ENCODE results near the gene TSPAN32.
"Not testable (repeated sequence)": the region's sequence is repeated elsewhere in the genome, so short reads cannot be mapped to it uniquely, and the experiment has no call there.

The TSPAN32 gene

DNA sequence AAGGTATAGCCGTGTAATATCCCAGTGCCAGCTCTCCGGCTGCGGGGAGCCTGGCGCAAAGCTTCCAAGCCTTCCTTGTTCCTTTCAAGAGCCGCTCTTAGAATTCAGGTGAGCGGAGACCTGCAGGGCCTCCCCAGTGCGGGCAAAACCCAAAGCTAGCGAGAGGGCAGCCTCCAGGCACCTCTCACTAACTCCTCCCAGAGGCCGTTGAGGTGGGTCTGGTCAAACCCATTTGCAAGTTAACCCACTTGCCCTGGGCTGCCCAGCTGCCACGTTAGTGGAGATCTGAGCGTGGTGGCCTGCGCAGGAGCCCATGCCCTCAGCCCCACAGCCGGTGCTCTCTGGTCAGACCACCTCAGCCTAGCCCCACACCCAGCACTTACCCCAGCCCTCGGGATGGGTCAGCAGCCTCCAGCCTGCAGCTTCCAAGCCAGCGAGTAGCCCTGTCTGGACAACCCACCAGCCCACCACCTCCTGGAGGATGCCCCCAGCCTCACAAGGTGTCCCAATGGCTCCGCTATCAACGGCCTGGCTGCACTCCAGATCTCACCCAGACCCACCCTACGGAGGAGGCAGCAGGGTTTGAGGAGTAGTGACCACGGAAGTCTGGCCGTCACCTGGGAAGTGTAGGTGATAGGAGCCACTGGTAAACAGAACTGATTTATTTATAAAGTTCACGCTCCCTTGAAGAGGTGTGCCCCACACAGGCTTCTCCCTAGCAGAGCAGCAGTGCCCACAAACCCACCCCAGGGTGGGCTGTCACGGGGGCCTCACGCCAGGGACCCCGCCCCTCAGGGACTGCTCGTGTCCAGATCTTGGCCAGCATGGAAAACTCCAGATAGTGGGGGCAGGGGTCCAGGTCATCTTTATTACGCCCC lies 33.7 kb upstream of the TSPAN32 start:
- no peak for DNase-seq

DNA sequence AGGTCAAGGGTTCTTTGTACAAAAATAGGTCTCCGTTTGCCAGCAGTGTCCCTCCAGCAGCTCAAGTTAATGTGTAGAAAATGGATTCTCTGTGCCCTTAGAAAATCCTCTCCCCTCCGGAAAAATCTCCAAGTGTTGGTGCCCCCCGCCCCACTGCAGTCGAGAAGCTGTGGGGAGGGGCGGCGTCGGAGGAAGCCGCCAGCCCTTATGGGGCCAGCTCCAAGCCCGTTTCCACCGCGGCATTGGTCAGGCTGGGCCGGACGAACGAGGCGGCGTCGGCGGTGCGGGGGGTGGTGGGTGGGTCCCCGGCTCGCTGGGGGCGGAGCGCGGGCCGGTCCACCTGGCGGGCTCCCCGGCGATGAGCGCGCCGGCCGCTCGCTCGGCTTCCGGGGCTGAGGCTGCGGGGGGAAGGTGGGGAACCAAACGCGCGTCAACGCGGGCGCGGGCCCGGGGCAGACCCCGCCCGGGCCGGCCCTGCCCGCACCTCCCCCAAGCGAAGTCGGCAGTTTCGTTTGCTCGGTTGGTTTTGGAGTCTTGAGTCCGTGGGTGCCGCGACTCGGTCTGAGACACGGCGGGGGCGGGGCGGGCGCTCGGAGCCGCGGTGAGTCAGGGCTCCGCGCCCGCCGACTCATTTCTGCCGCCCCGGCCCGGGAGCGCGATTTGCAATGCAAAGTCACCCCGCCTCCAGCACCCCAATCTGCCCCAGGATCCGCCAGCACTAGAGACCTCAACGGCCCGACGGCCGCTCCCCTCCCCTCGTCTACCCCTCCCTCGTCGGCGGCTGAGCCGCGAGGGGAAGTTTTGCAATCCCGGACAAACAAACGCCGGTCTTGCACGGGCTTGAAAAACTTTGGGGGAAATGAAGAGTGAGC lies 32.8 kb upstream of the TSPAN32 start:
- DNase-seq = peak in 1 of 2 experiments; percentile 26

DNA sequence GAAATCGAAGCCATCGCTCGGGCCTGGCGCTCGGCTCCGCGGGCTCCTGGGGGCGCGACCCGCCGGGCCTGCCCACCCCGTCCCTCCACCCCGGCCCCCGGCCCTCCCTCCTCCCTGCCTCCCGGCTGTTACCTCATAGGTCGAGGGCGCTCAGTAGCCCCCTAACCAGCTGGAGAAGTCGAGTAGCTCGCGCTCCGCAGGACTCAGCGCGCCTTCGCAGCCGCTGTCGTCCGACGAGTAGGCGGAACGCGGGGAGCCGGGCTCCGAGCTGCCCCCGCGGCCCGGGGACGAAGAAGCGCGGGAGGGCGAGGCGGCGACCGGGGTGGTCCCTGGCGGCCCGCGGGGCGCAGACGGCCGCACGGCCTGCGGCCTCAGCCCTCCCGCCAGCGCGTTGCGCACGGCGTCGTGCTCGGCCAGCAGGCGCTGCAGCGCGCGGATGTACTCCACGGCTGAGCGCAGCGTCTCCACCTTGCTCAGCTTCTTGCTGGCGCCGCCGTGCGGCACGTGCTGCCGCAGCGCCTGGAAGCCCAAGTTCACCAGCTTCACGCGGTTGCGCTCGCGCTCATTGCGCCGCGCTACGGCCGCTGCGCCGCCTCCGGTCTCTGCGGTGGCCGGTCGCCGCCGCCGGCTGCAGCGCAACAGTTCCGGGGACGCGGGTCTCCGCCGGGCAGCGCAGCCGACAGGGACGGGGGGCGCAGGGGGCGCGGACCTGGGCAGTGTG lies 32.1 kb upstream of the TSPAN32 start:
- DNase-seq = peak in 1 of 2 experiments; percentile 48

DNA sequence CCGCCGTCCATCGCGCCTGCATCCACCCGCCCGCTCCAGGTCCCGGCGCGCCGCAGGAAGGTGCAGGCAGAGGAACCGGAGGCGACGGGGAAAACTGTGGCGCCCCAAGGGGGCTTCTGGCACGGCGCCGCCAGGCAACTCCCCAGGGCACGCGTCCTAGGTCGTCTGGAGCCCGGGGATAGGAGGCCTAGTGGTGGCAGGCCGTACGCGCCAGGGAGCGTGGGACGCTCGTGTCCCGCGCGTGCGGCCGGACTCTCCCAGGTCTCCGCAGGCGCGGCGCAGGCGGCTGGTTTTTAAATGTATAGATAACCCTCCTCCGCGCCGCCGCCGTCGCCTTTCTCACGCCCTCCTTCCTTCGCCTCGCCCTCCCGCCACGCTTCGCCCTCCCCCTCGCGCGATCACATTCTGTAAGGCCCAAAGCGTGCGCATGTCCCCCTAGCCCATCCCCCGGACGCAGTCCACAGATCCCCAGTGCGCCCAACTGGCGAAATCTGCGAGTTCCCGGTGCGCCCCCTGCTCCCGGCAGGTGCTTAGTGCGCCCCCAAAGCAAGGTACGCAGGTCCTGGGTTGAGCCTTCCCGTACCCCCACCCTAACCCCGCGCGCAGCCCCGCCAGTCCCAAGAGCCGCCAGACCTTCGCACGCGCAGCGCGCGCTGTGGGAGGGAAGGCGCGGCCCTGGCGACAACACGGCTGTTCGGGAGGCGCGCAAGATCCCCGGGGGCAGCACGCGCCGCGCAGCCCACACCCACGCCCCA lies 31.3 kb upstream of the TSPAN32 start, which contains the start of gene ASCL2:
Gene ASCL2 (minus strand): TSS at position 267 of the 755 bp plus-strand sequence. CDS start 256 bp downstream, at position 11.
- DNase-seq = no peak

DNA sequence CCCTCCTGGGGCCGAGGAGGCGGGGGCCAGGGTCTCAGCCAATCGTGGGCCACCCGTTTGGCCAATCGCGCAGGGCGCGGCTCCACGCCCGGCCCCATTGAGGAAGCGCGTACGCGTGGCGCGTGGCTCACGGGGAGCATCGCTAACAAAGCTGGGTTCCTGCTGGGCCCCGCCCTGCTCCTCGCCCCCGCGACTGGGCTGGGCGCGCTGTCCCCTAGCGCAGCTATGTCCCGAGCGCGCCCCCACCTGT lies 30.8 kb upstream of the TSPAN32 start:
- DNase-seq = no peak

DNA sequence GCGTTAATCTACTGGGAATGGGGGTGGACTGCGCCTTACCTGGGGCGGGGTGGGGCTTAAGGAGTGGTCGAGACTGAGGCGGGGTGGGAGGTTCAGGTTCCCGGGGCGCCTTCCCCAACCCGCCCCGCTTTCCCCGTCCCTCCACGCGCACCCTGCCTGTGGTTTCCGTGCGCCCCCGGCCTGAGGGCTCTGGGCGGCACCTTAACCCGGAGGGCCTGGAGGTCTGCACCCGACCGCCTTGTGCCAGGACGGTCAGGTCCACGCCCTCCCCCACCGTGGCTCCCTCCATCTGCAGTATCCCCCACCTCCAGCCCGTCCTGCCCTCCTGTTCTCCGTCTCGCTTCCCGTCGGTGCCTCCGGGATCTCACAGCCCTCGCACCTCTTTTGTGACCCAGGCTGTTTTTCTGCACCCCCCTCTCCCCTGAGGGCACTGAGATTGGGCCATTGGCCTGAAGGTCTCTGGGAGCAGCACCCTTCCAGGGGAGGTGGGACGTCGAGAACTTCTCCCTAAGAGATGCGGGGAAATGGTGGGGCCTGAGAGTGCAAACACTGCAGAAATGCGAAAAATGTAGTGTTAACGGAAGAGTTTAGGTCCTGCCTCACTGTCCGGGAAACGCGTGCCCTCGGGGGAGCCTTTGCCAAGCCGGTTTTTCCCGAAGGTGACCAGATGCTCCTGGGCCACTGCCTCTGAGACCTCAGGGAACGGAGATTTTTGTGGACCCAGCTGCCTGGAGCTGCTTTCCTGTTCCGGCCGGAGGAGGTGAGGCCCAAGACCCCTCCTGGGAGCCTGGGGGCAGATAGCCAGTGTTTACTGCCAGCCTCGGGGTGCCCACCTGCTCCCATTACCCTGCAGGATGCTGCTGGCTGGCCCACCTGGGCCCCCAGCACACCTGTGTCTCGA lies 30.2 kb upstream of the TSPAN32 start:
- no peak for DNase-seq

DNA sequence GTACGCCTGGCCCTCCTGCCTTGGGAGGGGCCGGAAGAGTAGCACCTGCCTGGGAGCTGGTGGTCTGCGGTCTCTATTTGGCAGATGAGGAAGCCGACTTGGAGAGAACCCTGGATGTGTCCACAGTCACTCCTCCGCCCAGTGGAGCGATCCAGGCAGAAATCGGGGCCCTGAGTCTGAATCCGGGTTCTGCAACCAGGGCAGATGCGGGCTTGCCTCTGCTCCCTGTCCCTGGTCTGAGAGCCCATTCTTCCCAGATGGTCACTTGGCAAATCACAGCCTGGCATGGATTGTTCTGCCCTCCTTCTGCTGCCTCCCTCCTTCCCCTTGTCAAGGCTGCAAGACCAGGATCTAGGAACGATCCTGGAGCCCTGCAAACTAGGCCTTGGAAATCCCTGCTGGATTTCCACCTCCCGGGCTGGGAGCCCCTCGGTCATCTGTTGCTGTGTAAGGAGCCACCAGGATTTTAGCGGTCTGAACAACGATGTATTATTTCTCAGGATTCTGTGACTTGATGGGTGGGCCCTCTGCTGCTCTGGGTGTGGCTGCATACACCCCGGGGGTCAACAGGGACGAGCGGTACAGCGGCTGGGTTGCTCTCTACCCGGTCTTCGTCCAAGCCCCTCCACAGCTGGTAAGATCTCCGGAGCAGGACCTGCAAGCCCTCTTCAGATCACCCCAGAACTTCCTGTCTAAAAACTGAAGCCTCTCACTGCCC lies 29.4 kb upstream of the TSPAN32 start:
- no peak for DNase-seq

DNA sequence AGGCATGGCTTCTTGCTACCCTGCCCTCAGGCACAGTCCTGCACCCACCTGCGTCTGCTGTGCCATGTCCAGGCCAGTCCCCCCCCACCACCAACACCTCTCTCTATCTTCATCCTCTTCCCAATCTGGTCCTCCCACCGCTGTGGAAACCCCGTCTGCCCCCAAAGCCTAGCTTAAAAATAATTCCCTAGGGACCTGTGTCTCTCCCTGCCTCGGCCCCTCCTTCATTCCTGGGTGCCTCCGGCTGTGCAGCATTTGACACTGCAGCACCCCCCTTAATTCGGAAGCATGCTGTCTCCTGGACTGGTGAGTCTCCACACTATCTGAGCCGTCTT lies 28.9 kb upstream of the TSPAN32 start:
- no peak for DNase-seq

DNA sequence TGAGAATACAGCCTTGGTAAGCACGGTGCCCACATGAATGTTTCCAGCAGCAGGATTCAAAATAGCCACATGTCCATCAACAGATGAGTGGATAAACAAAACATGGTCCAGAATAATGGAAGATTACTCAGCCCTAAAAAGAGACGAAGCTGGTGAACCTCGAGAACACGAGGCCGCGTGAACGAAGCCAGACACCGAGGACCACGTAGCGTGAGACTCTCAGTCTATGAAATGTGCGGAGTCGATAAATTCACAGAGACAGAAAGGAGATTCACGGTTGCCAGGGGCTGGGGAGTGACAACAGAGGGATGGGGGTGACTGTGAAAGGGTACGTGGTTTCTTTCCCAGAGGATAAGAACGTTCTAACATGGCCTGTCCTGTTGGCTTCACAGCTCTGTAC lies 28.5 kb upstream of the TSPAN32 start:
- no peak for DNase-seq

DNA sequence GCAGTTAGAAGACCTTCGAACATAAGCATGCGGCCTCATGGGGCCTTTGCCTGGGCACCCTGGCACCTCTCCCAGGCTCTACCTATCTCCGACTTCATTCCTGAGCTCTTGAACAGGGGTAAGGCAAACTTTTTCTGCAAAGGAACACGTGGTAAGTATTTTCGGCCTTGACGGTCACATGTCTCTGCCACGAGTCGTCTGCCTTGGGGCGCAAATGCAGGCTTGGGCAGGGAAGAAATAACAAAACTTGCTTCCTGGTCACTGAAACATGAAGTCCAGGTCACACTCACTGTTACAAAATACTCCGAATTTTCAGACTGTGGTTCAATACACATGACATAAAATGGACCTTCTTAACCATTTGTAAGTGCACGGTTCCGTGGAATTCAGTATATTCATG lies 28.0 kb upstream of the TSPAN32 start:
- DNase-seq = no peak

DNA sequence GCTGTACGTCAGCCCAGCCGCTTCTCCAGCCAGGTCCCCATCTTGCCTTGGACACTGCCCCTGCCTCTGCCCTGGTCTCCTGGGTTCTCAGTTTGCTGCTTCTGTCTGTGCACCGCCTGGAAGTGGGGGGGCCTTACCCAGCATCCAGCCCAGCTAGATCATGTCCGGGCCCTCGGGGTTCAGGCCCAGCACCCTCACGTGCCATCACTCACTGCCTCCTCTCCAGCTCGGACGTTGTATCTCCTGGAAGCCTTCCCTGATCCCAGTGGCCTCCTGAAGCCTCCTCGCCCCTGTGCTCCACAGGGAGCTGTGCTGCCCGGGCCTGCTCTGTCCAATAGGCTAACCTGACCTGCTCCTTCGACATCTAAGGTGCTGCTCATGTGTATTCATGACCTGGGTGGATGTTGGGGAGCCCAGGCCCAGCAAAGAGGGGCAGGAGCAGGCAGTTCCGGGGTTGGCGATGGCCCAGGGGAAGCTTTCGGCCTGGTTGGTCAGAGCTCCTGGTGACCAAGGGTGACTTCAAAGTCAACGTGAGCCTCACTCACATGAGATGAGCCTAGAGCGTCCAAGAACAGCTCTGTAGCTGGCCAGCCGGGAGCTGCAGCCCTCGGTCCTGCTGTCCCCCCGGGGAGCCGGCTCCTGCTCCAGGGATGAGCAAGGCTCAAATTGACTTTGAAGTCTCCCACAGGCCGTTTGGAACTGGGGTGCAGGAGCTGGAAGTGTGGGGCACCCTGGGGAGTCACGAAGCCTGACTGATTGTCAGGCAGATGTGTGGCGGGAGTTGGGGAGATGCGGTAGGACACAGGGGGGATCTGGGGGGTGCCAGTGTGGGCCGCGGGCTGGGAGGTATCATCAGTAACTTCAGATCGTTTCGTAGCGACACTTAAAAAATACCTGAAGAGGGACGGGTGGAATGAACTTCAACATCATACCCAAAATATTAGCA lies 26.2 kb upstream of the TSPAN32 start:
- DNase-seq = no peak

DNA sequence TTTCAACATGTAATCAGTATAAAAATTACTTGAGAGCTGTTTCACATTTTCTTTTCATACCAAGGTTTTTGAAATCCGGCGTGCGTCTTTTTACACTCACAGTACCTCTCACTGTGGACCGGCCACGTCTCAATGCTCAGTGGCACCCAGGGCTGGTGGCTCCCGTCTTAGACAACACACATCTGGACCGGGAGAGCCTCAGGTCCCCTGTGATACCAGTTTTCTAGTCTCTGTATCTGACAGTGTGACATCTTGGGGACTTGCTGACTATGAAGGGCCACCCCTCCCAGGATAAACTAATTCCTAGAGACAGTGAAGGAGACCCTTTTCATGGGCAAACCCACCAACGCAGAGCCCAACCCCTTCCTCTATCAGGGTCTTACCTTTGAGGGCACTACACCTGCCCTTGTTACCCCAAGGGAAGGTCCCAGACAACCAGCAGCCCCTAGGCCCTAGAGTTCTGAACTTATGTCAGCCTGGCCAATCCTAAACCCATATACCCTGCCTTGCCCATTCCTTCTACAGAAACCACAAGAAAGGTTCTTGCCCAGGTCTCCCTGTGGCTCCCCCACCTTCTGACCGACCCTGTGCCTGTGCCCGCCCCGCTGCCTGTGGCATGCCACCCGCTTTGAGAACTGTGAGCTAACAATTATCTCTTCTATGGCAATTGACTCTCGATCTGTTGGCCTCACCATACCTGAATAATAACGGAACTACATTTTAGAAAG lies 25.4 kb upstream of the TSPAN32 start:
- no peak for DNase-seq

DNA sequence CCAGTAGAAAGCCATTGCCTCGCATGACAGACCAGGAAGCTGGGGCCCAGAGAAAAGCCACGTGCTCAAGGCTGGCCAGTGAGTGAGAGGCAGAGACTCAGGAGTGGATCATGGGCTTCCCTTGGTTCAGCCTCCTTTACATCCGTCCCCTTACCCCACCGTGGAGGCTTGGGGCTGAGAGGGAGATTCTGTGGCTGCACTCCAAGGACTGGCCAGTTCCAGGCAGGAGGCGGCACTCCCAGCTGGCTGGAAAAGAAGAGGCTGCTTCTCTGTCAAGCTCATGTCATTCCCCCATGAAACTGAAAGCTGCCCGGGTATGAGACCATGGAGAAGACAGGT lies 24.8 kb upstream of the TSPAN32 start:
- DNase-seq = no peak

DNA sequence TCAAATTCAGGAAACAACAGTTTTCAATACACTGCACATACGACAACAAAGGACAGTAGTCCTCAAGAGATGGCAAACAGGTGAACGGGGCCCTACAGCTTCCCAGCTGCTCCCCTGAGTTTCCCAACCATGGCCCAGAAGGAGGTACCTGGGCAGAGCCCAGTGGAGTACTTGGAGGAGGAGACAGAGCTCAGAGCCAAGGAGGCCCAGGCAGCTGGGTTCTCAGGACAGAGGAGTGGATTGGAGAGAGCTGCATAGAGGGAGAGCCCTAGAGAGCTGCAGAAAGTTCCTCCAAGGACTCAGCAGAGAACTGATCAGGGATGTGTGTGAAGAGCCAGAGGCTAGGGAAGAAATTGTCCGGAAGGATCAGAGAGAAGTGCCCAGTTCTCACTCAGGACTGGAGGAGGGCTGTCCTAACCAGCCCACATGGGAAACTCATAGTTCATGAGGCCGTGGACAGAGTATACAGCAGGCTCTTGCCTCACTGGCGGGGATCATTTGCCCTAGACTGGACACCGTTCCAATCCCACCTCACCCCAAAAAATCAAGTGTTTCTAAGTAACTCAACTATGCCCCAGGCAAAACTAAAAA lies 23.8 kb upstream of the TSPAN32 start:
- no peak for DNase-seq

DNA sequence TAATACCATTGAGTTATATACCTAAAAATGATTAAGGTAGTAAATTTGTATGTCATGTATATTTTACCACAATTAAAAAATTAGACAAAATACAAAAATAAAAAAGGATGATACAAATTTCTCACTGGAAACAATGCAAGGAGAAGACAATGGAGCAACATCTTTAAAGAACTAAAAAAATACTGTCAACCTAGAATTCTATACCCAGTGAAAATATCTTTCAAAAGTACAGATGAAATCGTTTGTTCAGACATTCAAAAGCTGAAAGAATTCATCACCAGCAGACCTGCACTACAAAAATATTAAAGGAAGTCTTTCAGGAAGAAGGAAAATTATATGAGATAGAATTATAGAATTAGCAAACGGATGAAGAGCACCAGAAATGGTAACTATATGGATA lies 21.6 kb upstream of the TSPAN32 start:
- DNase-seq = no peak

DNA sequence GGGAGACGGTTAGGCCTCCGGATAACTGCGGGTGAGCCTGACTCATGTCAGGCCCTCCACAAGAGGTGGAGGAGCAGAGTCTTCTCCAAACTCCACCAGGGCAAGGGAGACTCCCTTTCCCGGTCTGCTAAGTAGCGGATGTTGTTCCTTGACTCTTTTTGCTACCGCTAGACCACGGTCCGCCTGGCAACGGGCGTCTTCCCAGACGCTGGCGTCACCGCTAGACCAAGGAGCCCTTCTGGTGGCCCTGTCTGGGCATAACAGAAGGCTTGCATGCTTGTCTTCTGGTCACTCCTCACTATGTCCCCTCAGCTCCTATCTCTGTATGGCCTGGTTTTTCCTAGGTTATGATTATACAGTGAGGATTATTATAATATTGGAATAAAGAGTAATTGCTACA lies 15.5 kb upstream of the TSPAN32 start:
- not testable (repeated sequence) for DNase-seq

DNA sequence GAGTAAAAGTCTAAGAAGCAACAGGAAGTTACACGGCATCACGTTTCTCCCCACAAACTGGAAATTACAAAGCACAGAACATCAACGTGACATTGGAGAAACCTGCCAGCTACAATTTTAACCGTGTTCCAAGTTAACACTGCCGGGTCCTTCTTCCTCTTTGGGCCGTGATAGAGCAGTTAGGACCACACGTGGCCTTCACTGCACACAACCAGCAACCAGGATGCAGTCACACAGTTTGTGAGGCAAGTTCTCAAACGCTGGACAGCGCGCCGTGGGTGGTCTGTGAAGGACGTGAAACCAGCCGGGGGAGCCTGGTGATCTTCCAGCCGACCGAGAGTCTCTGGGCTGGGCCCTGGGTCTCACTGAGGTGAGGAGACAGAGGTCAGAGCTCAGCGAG lies 14.7 kb upstream of the TSPAN32 start:
- DNase-seq = no peak

DNA sequence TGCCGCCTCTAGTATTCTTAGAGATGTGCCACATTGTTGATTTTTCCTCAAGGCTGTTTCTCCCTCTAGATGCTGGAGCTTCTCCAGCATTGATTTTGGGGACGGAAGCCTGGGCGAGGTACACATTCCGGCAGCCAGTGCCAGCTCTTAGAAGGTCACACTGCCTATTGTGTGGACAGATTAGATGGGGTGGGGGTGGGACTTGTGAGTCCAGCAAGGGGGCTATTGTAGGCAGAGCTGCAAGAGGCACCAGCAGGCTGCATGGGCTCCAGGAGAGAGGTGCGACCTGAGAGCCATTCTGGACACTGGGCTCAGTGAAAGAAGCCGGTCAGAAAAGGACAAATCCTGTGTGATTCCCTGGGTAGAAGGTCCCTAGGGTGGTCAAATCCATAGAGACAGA lies 12.5 kb upstream of the TSPAN32 start:
- DNase-seq = no peak

DNA sequence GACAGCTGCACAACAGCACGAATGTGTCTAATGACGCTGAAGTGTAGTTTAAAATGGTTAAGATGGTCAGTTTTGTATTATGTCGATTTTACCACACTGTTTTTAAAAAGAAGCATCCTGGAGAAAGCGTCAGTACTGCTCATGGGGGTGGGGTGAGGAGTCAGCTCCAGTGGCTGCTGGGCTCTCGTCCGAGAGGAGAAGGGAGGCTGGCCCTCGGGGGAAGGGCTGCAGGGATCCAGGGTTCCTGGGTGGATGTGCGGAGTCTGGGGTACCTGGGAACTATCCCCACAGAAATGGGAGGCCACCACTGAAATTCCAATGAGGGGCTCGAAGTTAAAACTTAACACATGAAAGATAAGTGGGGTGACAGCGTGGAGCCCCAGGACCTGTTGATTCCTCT lies 12.0 kb upstream of the TSPAN32 start:
- DNase-seq = no peak
